ENCODE measurements around the gene SLX4IP.

The SLX4IP gene

GRCh38 chr20:10467681-10468339, 32.7 kb downstream of the SLX4IP start:
- no peak for DNase-seq

GRCh38 chr20:10468340-10468845, 33.3 kb downstream of the SLX4IP start:
- no peak for DNase-seq

- DNase-seq = no peak
Measured at GRCh38 chr20:10469056-10469455, 34.0 kb downstream of the SLX4IP start.

GRCh38 chr20:10469599-10469998, 34.5 kb downstream of the SLX4IP start:
- DNase-seq = no peak

GRCh38 chr20:10470276-10470675, 35.2 kb downstream of the SLX4IP start:
- no peak for DNase-seq

GRCh38 chr20:10472871-10473270, 37.8 kb downstream of the SLX4IP start:
- no peak for DNase-seq

GRCh38 chr20:10474606-10475184, 39.6 kb downstream of the SLX4IP start:
- DNase-seq = no peak

GRCh38 chr20:10475225-10475624, 40.1 kb downstream of the SLX4IP start:
- no peak for DNase-seq

GRCh38 chr20:10476319-10476724, 41.2 kb downstream of the SLX4IP start:
- no peak for DNase-seq

GRCh38 chr20:10478205-10478604, 43.1 kb downstream of the SLX4IP start:
- DNase-seq = no peak

GRCh38 chr20:10478930-10479329, 43.8 kb downstream of the SLX4IP start:
- DNase-seq = no peak

GRCh38 chr20:10481676-10482075, 46.6 kb downstream of the SLX4IP start:
- no peak for DNase-seq

GRCh38 chr20:10483691-10484090, 48.6 kb downstream of the SLX4IP start:
- no peak for DNase-seq

- DNase-seq = no peak
Measured at GRCh38 chr20:10487142-10488136, 52.3 kb downstream of the SLX4IP start.

- no peak for DNase-seq
Measured at GRCh38 chr20:10488534-10488933, 53.4 kb downstream of the SLX4IP start.

- DNase-seq = no peak
Measured at GRCh38 chr20:10489853-10490252, 54.7 kb downstream of the SLX4IP start.

GRCh38 chr20:10490257-10490656, 55.2 kb downstream of the SLX4IP start:
- DNase-seq = no peak

- DNase-seq = no peak
Measured at GRCh38 chr20:10490706-10491105, 55.6 kb downstream of the SLX4IP start.

GRCh38 chr20:10492065-10492464, 57.0 kb downstream of the SLX4IP start:
- no peak for DNase-seq

GRCh38 chr20:10492844-10493243, 57.7 kb downstream of the SLX4IP start:
- no peak for DNase-seq

- DNase-seq = no peak
Measured at GRCh38 chr20:10495173-10495572, 60.1 kb downstream of the SLX4IP start.

GRCh38 chr20:10496465-10496864, 61.4 kb downstream of the SLX4IP start:
- no peak for DNase-seq

- DNase-seq = no peak
Measured at GRCh38 chr20:10497283-10497682, 62.2 kb downstream of the SLX4IP start.

GRCh38 chr20:10497791-10498190, 62.7 kb downstream of the SLX4IP start:
- no peak for DNase-seq
